Subcutaneous adipose tissue (tissue), 4 donors: ENCODE measurements around the gene XYLT1. TPM values are rescaled to one million over a fixed set of nuclear protein-coding genes. Genes with fewer than 3 reads are reported as not detected.

Source experiments
- CTCF ChIP-seq: fragments of 450-650 bp; IDR thresholded peaks from one replicate; pipeline ENCODE4 v1.5.1; 2016; ENCODE audit warnings: low read depth, mild to moderate bottlenecking, control low read depth, antibody characterized with exemption, moderate library complexity
- total RNA-seq, 4 donors: library from RNA; depleted of rRNA; stranded (reverse); fragments of >200 nt; gene quantifications; one replicate each; pipeline ENCODE4 v1.1.0, GENCODE V29; 2016

XYLT1 gene
- total RNA-seq, 4 donors from 2014 or later = 21.7 to 27.5 (median 26.1) TPM

GRCh38 chr16:17168181-17168580 is 302.6 kb downstream of the XYLT1 start:
- TF ChIP-seq CTCF = no peak

DNA sequence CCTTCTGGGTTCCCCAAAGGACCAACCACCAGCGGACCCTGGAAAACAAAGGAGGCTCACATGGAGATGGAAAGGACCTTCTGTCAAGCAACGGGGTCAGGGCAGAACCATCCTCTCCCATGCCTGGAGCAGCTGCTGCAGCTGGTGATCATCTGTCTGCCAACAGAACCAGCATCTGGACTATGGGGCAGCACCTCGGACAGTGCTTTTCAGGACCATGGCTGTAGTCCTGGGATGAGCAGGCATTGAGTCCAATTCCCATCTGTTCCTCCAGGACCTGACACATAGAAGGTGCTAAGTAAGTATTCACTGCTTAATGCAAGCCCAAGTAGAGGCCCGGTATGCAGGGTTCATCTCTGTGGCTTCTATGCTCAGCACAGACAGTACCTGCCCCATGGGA is 304.7 kb downstream of the XYLT1 start:
- TF ChIP-seq CTCF = no peak

DNA sequence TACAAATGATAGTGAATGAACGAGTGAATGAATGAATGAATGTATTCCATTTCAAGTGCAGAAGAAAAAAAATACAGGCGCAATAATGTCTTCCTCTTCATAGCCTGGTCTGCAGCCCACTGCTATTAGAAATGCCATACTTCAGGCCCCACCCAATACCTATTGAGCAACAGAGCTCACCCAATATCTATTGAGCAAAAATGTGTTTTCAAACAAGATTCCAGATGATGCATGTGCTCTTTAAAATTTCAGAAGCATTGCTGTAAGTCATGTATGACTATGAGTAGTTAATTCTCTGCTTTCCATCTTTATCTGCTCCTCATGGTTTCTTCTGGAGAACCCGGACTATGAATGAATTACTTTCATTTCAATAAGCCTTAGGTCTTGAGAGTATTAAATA is 308.2 kb downstream of the XYLT1 start:
- TF ChIP-seq CTCF = no peak

GRCh38 chr16:17160920-17161431 is 309.8 kb downstream of the XYLT1 start:
- no peak for TF ChIP-seq CTCF

DNA sequence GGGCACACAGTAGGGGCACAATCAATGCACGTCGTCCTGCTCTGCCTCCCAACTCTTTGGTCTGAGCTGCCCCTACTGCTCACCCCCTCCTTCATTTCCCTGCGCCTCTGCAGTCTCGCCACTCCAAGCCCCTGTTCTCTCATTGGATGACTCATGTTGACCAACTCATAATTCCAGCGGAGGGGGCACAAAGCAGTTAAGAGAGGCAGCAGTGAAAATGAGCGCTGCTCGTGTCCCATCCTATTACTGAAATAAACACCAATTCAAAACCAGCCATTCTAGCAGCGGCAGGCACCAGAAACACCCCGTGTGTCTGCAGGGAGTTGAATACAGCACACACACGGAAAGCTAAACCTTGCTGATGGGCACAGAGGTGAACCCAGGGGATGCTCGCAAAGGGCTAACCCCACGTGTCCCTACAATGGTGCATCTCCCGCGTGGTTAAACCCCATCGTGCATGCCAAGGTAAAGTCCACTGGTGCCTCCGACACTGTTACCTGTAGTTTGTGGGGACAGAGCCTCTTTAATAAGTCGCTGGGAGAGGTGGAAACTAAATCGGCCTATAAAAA is 310.4 kb downstream of the XYLT1 start:
- TF ChIP-seq CTCF = no peak

- TF ChIP-seq CTCF = no peak
Measured at GRCh38 chr16:17159617-17160016, 311.1 kb downstream of the XYLT1 start.

DNA sequence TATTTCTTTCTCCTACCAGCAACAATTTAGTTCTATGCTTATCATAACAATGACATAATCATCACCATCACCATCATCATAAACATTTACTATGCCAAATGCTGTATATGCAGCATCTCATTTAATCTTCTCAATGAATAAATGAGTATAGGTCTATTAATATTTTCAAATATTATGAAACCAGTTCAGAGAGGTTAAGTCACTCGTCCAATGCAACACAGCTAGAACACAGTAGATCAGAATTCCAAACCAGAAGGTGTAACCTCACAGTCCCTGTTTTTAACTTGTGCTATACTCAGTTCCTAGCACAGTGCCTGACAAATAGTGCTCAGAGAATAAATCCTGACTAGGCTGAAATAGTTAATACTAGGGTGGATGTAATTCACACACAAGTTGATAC is 314.8 kb downstream of the XYLT1 start:
- no peak for TF ChIP-seq CTCF
